Mesothelial cell of epicardium (in vitro differentiated cells): ENCODE data around the gene ROGDI. TPM values are rescaled to one million over a fixed set of nuclear protein-coding genes. Genes with fewer than 3 reads are reported as not detected.

Source experiments
- DNase-seq, 2 experiments: peaks; one replicate each; pipeline ENCODE4 v3.0.0; 2021; ENCODE audit warnings: low spot score in 2 of 2; ENCODE audit not compliant: unreplicated experiment in 2 of 2
- H3K27ac Mint-ChIP-seq: 2 replicates; pipeline ENCODE4 v1.8.0; 2021; ENCODE audit warnings: mixed read lengths
- H3K27me3 Mint-ChIP-seq: 2 replicates; pipeline ENCODE4 v1.8.0; 2021; ENCODE audit warnings: low read depth, mixed read lengths
- H3K36me3 Mint-ChIP-seq: 2 replicates; pipeline ENCODE4 v1.8.0; 2021; ENCODE audit warnings: mixed read lengths
- H3K4me1 Mint-ChIP-seq: 2 replicates; pipeline ENCODE4 v1.8.0; 2021; ENCODE audit warnings: mixed read lengths
- H3K4me3 Mint-ChIP-seq: 2 replicates; pipeline ENCODE4 v1.8.0; 2021; ENCODE audit warnings: mild to moderate bottlenecking, moderate library complexity, mixed read lengths
- H3K9me3 Mint-ChIP-seq: 2 replicates; pipeline ENCODE4 v1.8.0; 2021; ENCODE audit warnings: mixed read lengths
- CTCF ChIP-seq: fragments of 200-600 bp; sonication (generic); IDR thresholded peaks from one replicate; pipeline ENCODE4 v1.5.0; 2021; ENCODE audit warnings: antibody characterized with exemption; ENCODE audit not compliant: unreplicated experiment
- total RNA-seq: library from RNA; stranded (reverse); gene quantifications from 3 replicates; pipeline ENCODE4 v1.2.1, GENCODE V29; 2021

The ROGDI gene
- total RNA-seq, 1 donor from 2014 or later = 61.8 TPM

GRCh38 chr16:4840984-4841383 lies 38.6 kb upstream of the ROGDI start:
- peaks cover 34% of the 10 kb centered on the region for H3K36me3 Mint-ChIP-seq
- H3K9me3 Mint-ChIP-seq = no peaks in the 10 kb centered on the region
- H3K27ac Mint-ChIP-seq = no peak overlapping the region
- no peaks in the 10 kb centered on the region for H3K27me3 Mint-ChIP-seq
- H3K4me1 Mint-ChIP-seq = peaks cover 8% of the 10 kb centered on the region
- no peak for TF ChIP-seq CTCF
- H3K4me3 Mint-ChIP-seq = no peak overlapping the region
- no peak for DNase-seq

DNA sequence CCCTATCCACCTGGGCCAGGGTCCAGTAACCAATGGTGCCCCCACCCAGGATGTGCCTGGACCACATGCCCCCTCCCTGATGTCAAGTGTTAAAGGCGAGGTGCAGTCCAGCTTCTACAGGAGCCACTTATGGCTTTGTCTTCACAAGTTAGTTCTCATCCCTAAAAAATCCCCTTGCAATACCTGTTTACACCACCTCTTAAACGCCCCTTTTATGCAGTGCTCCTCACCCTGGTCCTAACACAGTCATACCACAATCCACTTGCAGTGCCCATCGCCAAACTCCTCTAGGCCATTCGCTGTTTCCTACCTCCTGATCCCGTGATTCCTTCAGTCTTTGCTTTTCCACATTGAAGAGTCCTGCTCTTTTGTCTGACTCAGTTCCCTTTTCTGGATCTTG lies 37.5 kb upstream of the ROGDI start:
- H3K4me1 Mint-ChIP-seq = no peaks in the 10 kb centered on the region
- no peak overlapping the region for H3K27ac Mint-ChIP-seq
- peaks cover 31% of the 10 kb centered on the region for H3K36me3 Mint-ChIP-seq
- DNase-seq = no peak
- no peaks in the 10 kb centered on the region for H3K9me3 Mint-ChIP-seq
- H3K27me3 Mint-ChIP-seq = no peaks in the 10 kb centered on the region
- no peak overlapping the region for H3K4me3 Mint-ChIP-seq
- no peak for TF ChIP-seq CTCF

DNA sequence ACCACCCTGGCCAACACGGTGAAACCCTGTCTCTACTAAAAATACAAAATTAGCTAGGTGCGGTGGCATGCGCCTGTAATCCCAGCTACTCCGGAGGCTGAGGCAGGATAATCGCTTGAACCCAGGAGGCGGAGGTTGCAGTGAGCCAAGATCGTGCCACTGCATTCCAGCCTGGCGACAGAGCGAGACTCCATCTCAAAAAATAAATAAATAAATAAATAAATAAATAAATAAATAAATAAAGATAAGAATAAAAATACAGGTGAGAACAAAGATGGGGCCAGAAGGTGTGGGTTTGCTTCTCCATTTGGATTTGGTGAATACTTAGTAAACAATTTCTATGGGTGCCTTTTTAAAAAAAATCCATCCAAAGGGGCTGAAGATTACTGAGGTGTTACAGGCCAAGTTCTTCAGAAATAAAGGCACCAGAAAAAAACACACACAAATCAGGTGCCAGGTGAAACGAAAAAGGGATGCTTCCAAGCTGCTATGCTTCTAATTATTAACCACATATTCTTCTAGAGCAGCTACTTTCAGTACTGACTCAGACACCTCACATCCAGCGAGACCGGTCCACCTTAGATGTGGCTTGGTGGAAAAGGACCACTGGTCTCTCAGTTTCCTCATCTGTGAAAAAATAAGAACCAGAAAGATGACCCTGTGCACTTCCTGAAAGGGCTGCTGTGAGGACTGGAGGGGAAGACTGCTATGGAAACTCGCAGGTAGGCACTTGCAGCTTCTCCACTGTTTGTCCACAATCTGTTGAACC lies 35.5 kb upstream of the ROGDI start:
- TF ChIP-seq CTCF = no peak
- Mint-ChIP-seq H3K36me3 (peaks cover 29% of the 10 kb centered on the region), H3K27me3 (no peaks in the 10 kb centered on the region), H3K9me3 (no peaks in the 10 kb centered on the region), H3K27ac (no peak overlapping the region), H3K4me1 (no peaks in the 10 kb centered on the region), H3K4me3 (no peak overlapping the region)
- no peak for DNase-seq

GRCh38 chr16:4836727-4837126 lies 34.3 kb upstream of the ROGDI start:
- H3K27ac Mint-ChIP-seq = no peak overlapping the region
- peaks cover 36% of the 10 kb centered on the region for H3K36me3 Mint-ChIP-seq
- H3K27me3 Mint-ChIP-seq = no peaks in the 10 kb centered on the region
- no peak overlapping the region for H3K4me3 Mint-ChIP-seq
- no peaks in the 10 kb centered on the region for H3K9me3 Mint-ChIP-seq
- TF ChIP-seq CTCF = no peak
- no peak for DNase-seq
- no peaks in the 10 kb centered on the region for H3K4me1 Mint-ChIP-seq

DNA sequence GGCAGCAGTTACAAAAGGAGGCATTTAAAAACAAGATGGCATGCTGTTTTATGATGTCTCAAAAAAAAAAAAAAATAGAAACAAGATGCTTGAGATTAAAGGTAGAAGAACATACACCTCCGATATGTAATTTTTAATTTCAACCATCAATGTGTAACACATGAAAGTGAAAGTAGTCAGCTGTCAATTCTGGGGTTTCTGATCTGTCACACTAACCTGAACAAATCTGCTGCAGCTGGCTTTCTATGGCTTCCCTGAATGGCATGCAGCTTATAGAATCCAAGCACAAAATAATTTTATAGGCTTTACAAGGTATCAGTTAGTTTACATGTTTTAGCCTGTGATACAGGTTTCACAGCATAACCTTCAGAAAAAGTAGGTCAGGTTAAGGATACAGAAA lies 31.2 kb upstream of the ROGDI start:
- peaks cover 44% of the 10 kb centered on the region for H3K36me3 Mint-ChIP-seq
- DNase-seq = no peak
- no peak overlapping the region for H3K4me3 Mint-ChIP-seq
- H3K9me3 Mint-ChIP-seq = no peaks in the 10 kb centered on the region
- H3K4me1 Mint-ChIP-seq = no peaks in the 10 kb centered on the region
- TF ChIP-seq CTCF = no peak
- no peaks in the 10 kb centered on the region for H3K27me3 Mint-ChIP-seq
- no peak overlapping the region for H3K27ac Mint-ChIP-seq
